HepG2 (cell line): ENCODE results near the gene TCAP. TPM values are rescaled to one million over a fixed set of nuclear protein-coding genes. Genes with fewer than 3 reads are reported as not detected.

Experiments used
- ARID5B ChIP-seq: IDR thresholded peaks from 2 replicates; pipeline ENCODE4 v1.4.0; 2020; ENCODE audit warnings: mild to moderate bottlenecking, missing genetic modification reagents
- CHD2 ChIP-seq: IDR thresholded peaks from 2 replicates; pipeline ENCODE4 v1.6.1; 2011; ENCODE audit warnings: low read depth, low read length, improper control_type of control experiment
- DDIT3 ChIP-seq: sonication (generic); formaldehyde crosslinking; IDR thresholded peaks from 2 replicates; pipeline ENCODE4 v1.4.0; 2020; ENCODE audit warnings: mild to moderate bottlenecking, missing genetic modification reagents
- MED13 ChIP-seq: sonication (generic); formaldehyde crosslinking; IDR thresholded peaks from 2 replicates; pipeline ENCODE4 v1.5.0; 2020; ENCODE audit warnings: missing genetic modification reagents
- NR2F6 ChIP-seq, 2 experiments: IDR thresholded peaks; 2 replicates each; pipeline ENCODE4 v1.6.1; 2016; ENCODE audit warnings: antibody characterized with exemption in 1 of 2, mild to moderate bottlenecking in 1 of 2
- STAG1 ChIP-seq: sonication (generic); formaldehyde crosslinking; IDR thresholded peaks from 2 replicates; pipeline ENCODE4 v1.4.0; 2020; ENCODE audit warnings: missing genetic modification reagents
- TEAD2 ChIP-seq: sonication (generic); formaldehyde crosslinking; IDR thresholded peaks from 2 replicates; pipeline ENCODE4 v1.9.0; 2021; ENCODE audit warnings: missing genetic modification reagents
- THRA ChIP-seq: sonication (generic); formaldehyde crosslinking; IDR thresholded peaks from 2 replicates; pipeline ENCODE4 v1.4.0; 2020; ENCODE audit warnings: missing genetic modification reagents, borderline replicate concordance
- ZHX1 ChIP-seq: sonication (generic); formaldehyde crosslinking; IDR thresholded peaks from 2 replicates; pipeline ENCODE4 v1.8.1; 2022; ENCODE audit warnings: low read depth, mild to moderate bottlenecking, missing genetic modification reagents
- ZNF354B ChIP-seq: sonication (generic); formaldehyde crosslinking; IDR thresholded peaks from 2 replicates; pipeline ENCODE4 v1.8.0; 2022; ENCODE audit warnings: mild to moderate bottlenecking, missing genetic modification reagents
- ZNF513 ChIP-seq: sonication (generic); formaldehyde crosslinking; conservative IDR thresholded peaks from 2 replicates; pipeline ENCODE4 v1.5.0; 2020; ENCODE audit warnings: missing genetic modification reagents
- ZNF589 ChIP-seq: sonication (generic); formaldehyde crosslinking; conservative IDR thresholded peaks from 2 replicates; pipeline ENCODE4 v1.8.0; 2022; ENCODE audit warnings: mild to moderate bottlenecking, moderate library complexity, missing genetic modification reagents
- polyA plus RNA-seq, 8 experiments: library from polyadenylated mRNA; depleted of rRNA in 3 of 8; stranded (reverse) in 7 of 8; unstranded in 1 of 8; fragments of >200 nt; fragmentation: Illumina TruSeq in 4 of 8; extraction: Trizol in 4 of 8; gene quantifications; 2 replicates each; pipeline versions ENCODE4 v1.2.1 to v1.2.3, GENCODE V29; 2011 to 2016; ENCODE audit warnings: low read depth in 4 of 8, missing spikeins in 1 of 8, mixed read lengths in 1 of 8; ENCODE audit not compliant: insufficient read depth in 1 of 8
- total RNA-seq, 5 experiments: library from RNA; depleted of rRNA; stranded (reverse); fragments of >200 nt; fragmentation: Illumina TruSeq; extraction: Trizol; gene quantifications; 2 replicates each; pipeline ENCODE4 v1.2.3, GENCODE V29; 2016; ENCODE audit warnings: low read depth in 1 of 5
- TF ChIP-seq, protein P1 (sequence below): sonication (generic); formaldehyde crosslinking; IDR thresholded peaks from 2 replicates; pipeline ENCODE4 v1.4.0; 2020; ENCODE audit warnings: missing genetic modification reagents
- TF ChIP-seq, protein P2 (sequence below): sonication (generic); formaldehyde crosslinking; IDR thresholded peaks from 2 replicates; pipeline ENCODE4 v1.5.1; 2020; ENCODE audit warnings: mild to moderate bottlenecking, moderate library complexity, missing genetic modification reagents

Gene TCAP
- total and polyA plus RNA-seq, 2 of the 13 experiments (the other 11 are each of a cell fraction or from before 2014, with no cell fraction given): 0.24 to 0.65 TPM

- TF ChIP-seq ZHX1 (0 out of 2 replicates have a peak, but pooled peaks have one; percentile 38), TEAD2 (CRISPR knock-in tag) (no peak), ZNF589 (CRISPR knock-in tag) (no peak), CHD2 (no peak), MED13 (CRISPR knock-in tag) (no peak), NR2F6 (IDR thresholded peaks at IDR 0.05) (0 out of 2 replicates have a peak, but pooled peaks have one; percentile 21), NR2F6 (CRISPR knock-in tag; IDR thresholded peaks at IDR 0.05) (peak; percentile 50; the same call in 1 of the 2 replicates), STAG1 (CRISPR knock-in tag) (peak; percentile 98), ARID5B (CRISPR knock-in tag) (peak; percentile 67), THRA (CRISPR knock-in tag) (peak; percentile 76), ZNF513 (no peak), ZNF354B (no peak), DDIT3 (no peak)
- TF ChIP-seq, protein P1, sequence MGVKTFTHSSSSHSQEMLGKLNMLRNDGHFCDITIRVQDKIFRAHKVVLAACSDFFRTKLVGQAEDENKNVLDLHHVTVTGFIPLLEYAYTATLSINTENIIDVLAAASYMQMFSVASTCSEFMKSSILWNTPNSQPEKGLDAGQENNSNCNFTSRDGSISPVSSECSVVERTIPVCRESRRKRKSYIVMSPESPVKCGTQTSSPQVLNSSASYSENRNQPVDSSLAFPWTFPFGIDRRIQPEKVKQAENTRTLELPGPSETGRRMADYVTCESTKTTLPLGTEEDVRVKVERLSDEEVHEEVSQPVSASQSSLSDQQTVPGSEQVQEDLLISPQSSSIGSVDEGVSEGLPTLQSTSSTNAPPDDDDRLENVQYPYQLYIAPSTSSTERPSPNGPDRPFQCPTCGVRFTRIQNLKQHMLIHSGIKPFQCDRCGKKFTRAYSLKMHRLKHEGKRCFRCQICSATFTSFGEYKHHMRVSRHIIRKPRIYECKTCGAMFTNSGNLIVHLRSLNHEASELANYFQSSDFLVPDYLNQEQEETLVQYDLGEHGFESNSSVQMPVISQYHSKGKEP (CRISPR knock-in tag): peak; percentile 85; the same call in 1 of the 2 replicates
- TF ChIP-seq, protein P2, sequence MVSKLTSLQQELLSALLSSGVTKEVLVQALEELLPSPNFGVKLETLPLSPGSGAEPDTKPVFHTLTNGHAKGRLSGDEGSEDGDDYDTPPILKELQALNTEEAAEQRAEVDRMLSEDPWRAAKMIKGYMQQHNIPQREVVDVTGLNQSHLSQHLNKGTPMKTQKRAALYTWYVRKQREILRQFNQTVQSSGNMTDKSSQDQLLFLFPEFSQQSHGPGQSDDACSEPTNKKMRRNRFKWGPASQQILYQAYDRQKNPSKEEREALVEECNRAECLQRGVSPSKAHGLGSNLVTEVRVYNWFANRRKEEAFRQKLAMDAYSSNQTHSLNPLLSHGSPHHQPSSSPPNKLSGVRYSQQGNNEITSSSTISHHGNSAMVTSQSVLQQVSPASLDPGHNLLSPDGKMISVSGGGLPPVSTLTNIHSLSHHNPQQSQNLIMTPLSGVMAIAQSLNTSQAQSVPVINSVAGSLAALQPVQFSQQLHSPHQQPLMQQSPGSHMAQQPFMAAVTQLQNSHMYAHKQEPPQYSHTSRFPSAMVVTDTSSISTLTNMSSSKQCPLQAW (CRISPR knock-in tag): peak; percentile 85
Measured at GRCh38 chr17:39621523-39622379, 43.4 kb upstream of the TCAP start (continued).
